Fibroblast of skin of right quadriceps (primary cell): Measurements from ENCODE around the gene ITGB2.
"Not testable (repeated sequence)": the region's sequence is repeated elsewhere in the genome, so short reads cannot be mapped to it uniquely, and the experiment has no call there.

ENCODE experiments used
- DNase-seq: peaks from one replicate; pipeline ENCODE4 v3.0.0-alpha.2; 2013

ITGB2 gene

DNA sequence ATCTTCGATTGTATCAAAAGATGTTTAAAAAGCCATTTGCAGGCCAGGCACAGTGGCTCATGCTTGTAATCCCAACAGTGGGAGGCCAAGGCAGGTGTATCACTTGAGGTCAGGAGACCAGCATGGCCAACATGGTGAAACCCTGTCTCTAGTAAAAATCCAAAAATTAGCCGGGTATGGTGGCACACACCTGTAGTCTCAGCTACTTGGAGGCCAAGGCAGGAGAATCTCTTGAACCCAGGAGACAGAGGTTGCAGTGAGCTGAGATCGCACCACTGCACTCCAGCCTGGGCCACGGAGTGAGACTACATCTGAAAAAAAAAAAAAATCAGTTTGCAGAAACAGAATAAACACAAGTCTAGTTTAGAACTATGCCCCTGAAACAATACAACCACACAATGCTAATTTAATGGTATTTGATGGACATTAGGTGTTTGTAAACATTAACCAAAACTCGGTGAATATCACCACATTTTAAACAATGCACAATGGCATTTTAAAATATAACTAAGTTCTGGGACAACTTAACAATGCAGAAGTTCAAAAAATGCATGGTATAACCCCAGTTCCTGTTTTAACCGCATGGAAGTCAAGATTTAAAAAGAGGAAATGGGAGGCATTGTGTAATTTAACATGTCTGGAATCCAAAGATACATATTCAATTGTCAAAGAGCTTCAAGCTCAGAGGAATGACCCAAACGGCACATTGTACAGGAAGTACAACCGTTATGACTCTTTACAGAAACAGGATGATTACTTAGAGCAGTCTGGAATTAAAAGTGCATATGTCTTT lies 40.1 kb downstream of the ITGB2 start:
- DNase-seq: peak; percentile 50

DNA sequence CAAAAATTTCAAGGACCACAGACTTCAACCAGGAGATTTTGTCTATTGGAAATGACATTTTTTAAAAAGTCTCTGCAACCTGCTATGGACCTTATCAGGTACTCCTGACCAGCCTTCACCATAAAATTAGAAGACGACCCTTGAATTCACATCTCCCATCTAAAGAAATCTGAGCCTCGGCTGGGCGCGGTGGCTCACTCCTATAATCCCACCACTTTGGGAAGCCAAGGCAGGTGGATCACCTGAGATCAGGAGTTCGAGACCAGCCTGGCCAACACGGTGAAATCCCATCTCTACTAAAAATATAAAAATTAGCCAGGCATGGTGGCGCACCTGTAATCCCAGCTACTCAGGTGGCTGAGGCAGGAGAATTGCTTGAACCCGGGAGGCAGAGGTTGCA lies 41.5 kb downstream of the ITGB2 start:
- DNase-seq: not testable (repeated sequence)

DNA sequence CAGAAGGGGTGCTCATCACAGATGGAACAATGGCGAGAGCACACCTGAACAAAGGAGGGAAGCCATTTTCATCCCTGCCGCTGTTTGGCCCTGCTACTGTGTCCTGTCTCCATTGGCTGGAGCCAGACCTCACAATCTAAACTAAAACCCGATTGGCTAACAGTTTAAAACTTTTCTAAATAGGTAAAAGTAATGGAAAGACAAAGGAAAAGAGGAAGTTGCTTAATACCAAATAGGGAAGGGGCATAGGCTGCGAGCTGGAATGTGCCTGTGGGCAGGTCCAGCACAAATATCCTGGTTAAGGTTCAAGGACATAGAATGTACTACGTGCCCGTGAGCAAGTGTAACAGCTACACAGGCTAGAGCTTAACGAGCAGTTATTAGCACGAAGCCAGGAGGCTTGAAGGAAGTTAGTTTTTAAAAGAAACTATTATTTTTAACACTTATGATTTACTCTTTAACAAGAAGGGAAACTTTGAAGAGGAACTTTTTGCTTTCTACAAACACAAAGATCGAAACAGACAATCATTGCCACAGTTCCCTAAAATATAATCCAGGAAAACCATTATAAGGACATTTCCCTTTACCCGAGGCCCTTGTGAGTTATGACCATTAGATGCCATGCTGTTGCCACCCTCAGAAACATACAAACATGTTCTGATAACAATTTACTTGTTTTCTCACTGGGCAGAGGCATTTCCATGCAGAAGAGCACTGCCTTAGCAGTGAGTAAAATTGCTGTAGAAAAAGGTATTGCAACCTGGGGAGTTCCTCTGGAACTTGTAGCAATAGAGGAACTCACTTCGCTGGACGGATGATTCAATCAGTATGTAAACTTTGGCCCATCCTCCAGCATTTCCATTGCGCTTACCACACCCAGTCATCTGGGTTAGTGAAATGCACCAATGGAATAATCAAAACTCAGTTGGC lies 42.4 kb downstream of the ITGB2 start:
- peak; percentile 24 for DNase-seq

DNA sequence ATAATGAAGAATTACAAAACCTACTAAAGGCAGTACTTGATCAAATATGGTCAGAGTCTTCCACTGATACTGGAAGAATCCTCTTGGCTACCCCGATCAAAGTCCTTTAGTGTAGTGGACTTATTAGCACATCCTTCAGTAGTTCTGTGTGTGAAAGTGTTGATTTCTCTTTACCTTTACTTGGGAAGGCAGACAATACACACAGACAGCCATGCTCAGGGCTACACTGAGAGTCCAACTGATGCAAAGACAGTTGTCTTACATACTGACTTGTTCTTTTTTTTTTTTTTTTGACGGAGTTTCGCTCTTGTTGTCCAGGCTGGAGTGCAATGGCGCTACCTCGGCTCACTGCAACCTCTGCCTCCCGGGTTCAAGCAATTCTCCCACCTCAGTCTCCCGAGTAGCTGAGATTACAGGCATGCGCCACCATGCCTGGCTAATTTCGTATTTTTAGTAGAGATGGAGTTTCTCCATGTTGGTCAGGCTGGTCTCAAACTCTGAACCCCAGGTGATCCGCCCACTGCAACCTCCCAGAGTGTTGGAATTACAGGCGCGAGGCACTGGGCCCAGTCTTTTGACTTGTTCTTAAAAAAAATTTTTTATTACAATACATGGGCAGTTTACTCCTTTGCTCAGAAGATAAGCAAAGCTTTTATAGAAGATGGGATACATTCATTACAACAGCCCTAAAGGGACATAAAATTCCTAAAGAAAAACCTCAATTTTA lies 43.7 kb downstream of the ITGB2 start:
- no peak for DNase-seq

DNA sequence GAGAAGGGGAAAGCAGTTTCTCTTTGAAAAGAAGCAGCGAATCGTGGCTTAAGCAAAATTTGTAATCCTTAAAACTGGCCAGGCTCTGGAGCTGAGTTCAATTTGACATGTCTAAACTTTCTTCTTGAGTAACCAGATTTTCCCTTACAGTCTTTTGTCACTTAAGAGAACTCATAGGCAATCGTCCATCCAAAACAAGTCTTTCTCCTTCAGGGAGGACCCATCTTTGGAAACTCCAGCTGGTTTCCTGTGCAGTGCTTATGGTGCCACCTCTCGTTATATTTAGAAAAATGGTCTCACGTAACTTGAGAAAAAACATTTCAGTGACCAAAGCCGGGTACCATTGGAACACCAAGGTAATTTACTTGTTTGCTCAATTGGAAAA lies 45.4 kb downstream of the ITGB2 start:
- DNase-seq: peak; percentile 24

DNA sequence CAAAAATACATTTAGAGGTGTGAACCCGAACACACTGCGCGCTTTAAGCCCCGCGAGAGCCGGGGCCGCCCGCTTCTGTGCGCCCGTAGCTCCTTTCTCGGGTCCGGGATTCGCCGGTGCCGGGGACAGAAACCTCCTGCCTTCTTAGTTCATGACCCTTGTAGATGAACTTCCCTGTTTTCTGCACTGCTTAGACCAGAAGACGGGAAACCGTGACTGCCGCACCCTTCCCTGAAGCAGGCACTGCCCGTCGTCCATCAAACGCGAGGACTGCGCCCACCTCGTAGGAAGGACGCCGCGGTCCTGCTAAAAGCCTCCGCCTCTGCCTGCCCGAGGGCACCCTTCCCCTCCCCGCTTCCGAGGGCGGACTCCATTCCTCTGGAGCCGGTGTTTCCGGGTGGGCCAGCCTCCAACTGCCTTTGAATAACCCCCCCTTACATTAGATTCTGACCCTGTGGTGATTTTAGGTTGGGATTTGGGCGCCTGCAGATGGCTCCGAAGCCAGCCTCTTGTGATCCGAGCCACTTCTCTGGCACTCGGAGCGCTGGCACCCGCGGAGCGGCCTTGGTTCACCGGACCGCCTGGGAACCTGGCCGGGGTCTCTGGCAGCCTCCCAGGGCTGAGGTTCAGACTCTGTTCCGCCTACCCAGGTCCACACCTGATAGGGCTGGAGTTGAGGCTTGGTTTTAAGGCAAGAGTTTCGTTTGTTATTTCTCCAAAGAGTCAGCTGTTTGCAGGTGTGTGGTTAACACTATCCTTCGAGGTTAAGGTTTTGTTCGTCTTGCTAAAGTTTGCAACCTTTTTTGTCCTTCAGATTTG lies 46.0 kb downstream of the ITGB2 start:
- DNase-seq: no peak

DNA sequence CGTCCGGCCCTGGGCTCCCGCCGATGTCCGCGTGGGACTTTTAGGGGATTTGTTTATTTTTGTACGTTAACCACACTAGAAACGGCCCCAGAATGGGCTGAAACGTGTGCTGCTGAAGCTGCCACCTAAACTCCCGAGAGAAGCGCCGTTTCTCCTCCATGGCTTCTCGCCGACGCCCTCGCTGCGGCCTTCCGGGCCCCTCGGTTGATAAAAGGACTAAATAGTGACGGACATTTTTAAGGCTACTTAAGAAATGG lies 46.5 kb downstream of the ITGB2 start:
- DNase-seq: no peak

DNA sequence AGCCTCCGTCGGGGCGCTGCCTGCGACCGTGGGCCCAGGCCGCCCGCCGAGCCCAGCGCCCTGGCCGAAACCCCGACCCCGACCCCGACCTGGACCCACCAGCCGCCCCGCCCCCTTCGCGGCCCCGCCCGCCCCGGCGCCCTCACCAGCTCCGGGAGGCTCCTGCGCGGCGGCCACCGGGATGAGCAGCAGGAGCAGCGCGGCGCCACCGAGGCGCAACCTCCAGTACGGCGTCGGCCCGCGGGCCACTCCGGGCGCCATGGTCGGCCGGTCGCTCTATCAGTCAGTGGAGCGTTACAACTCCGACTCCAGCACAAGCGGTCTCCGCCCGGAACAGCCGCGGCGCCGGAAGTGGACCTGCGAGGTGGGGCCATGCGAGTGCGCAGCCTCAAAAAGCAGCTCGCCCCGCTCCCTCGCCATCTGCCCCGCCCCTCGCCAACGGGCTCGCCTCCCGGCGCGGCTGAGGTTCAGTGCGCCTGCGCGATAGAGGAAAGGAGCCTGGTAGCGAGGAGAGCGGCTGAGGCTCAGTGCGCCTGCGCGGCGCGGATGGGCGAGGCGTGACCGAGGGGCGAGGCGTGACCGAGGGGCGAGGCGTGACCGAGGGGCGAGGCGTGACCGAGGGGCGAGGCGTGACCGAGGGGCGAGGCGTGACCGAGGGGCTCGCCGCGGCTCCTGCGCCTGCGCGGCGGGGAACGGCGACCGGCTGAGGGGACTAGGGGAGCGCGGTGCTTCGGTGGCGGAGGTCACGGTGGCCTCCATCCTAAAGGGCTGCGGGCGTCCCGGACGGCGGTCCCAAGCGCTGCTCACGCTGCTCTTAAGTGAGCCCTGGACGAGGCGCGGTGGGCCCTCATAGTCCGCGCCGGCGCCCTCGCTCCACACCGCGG lies 47.1 kb downstream of the ITGB2 start, which contains the start of gene PTTG1IP:
Gene PTTG1IP (minus strand): TSS at position 335 of the 884 bp plus-strand sequence. CDS start 74 bp downstream, at position 261.
- peak; percentile 97 for DNase-seq

DNA sequence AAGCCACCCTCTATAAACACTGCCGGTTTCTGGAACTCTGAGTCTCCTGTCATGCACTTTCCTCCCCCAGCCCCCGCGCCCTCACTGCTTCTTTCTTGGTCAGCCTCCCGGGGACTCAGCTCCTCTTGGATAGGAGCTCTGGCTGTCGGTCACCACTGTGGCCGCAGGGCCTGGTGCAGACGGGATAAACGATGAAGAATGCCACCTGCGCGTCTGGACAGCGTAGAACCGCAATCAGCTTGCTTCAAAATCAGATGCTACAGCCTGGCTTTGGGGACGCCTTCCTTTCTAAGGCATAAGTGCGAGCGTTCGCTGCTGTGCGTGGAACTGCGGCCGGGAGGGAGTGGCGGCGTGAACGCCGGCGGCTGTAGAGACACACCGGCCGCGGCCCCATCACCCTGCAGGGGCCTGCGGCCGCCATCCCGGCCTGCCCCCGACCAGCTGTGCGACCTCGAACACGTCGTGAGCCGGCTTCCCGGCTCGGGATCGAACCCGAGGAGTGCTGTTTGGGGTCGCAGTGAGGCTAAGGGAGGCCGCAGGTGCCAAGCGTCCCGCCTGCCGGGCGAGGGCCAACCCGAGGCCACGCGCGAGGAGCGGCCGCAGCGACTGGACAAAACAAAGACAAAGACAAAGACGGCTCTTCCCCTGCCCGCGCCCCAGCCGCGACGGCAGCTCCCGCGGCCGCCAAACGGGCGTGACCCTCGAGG lies 47.9 kb downstream of the ITGB2 start:
- no peak for DNase-seq

DNA sequence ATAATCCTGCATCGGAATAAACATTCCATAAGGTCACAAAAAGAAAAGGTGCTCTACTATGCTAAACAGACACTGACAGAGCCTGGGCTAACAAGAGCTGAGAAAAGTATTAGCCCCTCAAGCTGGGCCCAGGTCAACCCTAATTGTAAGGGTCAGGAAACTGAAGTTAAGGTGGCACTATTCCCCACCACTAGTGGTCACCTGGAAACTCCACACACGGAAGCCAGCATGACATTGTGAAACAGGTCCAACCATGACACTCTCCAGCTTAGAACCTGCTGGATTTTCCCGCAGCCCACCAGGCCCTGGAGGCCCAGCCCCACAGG lies 48.4 kb downstream of the ITGB2 start:
- no peak for DNase-seq

DNA sequence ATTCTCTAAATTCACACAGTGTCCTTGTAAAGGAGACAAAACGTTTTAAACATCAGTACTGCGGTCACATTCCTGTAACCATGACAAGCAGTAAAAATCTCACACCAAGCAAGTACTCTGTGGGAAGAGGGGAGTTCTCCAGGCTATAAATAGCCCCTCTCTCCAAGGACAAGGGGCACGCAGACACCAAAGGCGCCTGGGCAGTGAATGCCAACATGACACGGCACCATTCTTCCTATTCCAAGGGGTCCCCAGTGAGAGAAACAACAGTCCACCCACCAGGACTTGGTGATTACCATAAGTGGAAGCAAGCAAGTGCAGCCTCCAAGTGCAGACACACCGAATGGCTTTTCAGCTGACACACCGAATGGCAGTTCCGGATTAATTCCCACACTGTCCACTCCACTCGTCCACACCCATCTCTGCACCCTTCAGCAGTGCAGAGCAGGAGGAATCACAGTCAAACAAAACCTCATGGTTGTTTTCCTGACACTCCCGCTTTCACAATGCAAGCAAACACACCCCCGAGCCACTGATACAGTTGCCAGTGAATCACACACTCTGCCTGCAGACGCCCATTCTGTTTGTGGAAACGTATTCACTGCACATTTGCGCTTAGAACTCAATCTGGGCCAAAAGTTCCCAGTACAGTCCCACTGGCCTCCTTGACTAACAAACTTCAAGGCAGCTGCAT lies 49.0 kb downstream of the ITGB2 start:
- DNase-seq: peak; percentile 45

DNA sequence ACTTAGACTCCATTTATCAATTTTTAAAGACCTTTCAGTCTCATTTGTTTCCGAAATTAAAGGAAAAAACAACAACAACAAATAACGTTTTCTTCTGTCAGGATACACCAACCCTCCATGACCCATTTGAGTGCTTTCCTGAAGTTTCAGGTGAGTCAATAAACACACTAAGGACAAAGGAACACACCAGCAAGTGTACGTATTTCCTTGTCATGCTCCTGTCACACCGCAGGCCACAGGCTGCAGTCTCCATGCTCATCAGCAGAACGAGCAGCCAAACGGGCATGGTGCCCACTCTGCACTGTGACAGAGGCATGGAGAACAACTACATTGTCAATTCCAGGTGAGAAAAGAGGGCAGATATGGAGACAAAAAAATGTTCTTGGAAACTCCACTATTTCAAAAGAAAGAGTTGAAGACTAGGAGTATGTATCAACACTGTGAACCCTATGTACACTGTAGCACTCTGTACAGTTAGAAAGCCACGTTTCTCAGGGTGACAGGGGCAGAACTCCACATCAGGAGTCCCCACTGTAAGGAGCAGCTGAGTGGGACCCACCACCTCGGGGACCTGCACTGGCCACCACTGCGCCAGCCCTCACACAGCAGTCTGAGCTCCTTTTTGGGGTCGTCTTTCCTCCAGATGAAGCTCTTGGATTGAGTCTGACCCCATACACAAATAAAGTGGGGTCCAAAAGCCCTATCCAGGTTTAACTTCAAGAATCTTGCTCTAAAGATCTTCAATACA lies 49.8 kb downstream of the ITGB2 start:
- DNase-seq: no peak

DNA sequence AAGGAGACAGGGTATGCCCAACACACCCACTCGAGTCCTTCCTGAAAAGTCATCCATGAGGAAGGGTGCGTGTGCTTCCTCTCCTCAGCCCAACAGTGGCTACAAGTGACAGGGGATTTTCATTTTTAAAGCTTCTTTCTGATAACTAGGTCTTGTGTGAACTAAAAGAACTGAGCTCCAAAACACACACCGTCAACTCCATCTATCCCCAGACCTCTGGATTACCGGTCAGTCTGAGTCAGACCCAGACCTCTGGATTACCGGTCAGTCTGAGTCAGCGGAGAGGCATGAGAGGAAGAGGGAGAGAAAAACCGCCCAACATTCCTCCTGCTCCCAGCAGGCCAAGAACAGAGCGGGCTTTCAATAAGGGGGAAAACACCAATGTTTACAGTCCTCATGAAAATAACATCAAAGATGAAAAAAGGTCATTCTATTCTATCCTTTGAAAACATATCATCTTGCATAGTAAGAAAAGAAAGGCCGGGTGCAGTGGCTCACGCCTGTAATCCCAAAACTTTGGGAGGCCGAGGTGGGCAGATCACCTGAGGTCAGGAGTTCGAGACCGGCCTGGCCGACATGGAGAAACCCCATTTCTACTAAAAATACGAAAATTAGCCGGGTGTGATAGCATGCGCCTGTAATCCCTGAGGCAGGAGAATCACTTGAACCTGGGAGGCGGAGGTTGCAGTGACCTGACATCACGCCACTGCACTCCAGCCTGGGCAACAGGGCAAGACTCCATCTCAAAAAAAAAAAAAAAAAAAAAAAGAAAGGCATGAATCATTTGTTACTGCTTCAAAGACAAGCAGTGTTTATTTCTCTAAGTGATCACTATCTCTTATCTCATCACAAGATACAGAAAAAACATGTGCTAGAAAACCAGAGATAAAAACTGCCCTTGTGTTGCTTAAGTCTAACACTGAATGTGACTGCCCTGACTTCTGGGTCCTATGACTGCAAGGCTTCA lies 50.6 kb downstream of the ITGB2 start:
- peak; percentile 87 for DNase-seq

DNA sequence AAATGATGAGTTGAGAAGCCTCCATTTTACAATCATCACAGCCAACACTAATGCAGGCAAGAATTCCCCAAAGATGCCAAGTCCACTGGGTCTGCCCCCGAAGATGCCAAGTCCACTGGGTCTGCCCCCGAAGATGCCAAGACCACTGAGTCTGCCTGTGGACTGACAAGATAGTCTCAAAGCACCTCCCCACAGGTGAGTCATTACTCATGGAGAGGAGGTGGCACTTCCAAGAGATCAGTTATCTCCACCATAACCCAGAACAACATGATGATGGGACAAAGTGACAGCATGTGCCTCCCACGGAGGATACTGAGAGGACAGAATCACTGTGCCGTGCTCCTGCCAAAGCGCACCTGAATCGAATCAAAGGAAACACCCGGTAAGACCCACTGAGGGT lies 52.0 kb downstream of the ITGB2 start:
- DNase-seq: no peak

DNA sequence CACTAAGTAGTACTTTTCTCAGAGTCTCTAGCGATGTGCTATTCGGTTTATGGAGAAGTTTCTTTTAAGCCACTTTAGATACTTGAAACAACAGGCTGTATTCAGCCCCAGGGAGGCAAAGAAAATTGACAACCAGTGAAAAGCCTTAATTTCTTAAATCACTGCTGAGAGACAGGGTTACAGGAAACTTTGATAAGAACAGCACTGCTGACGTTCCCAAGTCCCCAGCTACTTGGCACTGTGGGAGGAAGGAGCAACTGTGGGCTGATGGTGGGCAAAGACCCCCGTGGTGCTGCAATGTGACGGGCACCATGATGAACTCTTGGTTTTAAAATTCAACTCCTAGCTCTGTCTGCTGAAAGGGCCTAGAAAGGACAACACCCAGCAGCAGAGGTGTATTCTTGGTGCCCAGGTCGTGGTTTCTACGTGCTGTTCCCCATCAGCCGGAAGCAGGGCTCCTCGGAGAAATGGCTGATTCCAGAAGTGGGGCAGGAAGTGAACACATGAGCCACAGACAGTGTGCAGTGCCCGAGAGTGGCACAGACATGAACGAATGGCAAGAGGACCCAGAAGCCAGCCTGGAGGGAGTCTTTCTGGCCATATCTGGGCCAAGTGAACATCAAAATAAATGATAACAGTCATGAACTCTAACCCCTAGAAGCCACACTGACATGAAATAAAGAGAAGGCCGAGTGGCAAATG lies 52.5 kb downstream of the ITGB2 start:
- DNase-seq: no peak

DNA sequence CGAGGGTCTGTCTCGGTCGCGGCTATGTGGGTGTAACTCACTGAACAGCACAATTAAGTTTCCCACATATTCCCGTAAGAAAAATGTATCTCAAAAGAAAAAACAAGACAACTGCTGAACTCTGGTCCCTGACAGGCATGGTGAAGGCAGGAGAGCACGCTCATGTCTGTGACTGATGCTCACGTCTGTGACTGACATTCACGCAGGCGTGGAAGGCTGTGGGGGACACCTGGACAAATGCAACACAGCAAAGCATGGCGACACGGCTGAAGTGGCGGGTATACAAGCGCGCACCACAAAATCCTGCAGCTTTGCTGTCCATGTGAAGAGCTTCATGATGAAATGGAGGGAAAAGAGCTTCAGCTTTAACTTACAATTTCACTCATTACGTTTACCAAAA lies 53.2 kb downstream of the ITGB2 start:
- no peak for DNase-seq

DNA sequence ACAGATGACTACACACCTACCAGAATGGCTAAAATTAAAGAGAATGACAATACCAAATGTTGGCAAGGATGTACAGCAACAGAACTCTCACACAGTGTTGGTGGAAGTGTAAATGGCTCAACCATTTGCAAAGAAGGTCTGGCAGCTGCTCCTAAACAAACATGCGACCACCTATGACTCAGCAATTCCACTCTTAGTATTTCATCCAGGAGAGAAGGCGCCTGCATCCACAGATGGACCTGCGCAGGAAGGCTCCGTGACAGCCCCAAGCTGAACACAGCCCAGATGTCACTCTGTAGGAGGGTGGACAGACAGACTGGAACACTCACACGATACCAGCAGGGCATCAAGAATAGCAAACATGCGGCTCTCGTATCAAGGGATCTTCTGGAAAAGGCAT lies 53.9 kb downstream of the ITGB2 start:
- peak; percentile 65 for DNase-seq
